GM18520 (cell line): Measurements from ENCODE around the gene SRPK2.
A peak's percentile ranks its signal among the peaks of the same experiment; 100 is the strongest.
"Not testable (repeated sequence)": the region's sequence is repeated elsewhere in the genome, so short reads cannot be mapped to it uniquely, and the experiment has no call there.

Experiments used
- ATAC-seq: cut with Tn5 transposase; IDR thresholded peaks from one replicate; pipeline ENCODE4 v1.9.1; 2021; ENCODE audit not compliant: unreplicated experiment

SRPK2 gene

DNA sequence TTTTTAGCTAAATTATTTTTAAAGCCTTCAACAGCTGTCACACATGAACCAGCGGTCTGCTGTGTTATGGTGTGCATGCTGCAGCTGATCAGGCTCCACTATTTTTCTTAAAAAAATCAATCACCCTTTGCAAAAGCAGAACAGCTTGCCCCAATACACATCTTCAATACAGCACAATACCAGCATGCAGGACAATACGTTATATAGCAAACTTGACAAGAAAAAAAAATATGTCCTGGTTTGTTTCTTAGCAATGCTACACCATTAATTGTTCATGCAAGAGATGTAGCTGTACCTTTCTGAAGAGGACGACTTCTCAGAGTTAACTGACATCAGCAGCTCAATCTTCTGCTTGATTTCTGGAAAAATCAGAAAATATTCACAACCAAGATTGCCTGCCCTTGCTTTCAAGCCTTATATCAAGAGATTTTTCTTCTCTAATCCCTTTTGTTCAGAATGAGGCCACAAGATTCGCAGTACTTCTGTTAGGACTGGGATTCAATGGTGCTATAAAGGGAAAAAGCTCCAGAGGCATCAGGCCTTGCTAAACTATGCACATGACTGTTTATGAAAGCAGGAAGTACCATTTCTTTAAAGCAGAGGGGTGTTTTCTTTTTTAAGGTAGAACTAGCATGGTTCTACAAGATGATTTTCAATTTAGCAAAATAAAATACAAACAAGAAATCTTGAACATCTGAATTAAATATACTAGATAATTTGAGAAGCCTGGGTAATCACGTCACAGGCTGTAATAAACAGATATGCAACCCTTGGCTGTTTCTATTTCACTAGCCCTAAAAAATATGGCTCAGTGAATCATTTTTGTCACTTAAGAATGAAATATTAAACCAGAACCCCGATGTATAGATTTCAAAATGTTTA lies 120.0 kb downstream of the SRPK2 start:
- ATAC-seq, result peak; percentile 54

DNA sequence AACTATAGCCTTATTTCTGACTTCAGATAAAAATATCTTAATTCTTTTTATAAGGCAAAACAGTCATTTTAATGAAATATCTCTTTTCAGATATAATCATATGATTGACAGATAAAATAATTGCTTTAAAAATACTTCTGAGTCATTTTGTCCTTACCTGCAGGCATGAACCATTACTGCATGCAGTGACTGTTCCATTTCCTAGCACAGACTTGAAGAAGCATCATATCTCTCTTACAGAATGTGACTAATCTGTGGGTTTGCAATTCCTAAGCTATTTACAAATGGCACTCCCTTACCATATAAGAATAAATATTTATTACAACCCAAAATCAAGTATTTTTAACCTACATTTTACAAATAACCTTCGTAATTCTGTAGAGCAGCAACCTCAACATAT lies 120.7 kb downstream of the SRPK2 start:
- ATAC-seq, result no peak

GRCh38 chr7:105267244-105267643 lies 121.5 kb downstream of the SRPK2 start:
- no peak for ATAC-seq

DNA sequence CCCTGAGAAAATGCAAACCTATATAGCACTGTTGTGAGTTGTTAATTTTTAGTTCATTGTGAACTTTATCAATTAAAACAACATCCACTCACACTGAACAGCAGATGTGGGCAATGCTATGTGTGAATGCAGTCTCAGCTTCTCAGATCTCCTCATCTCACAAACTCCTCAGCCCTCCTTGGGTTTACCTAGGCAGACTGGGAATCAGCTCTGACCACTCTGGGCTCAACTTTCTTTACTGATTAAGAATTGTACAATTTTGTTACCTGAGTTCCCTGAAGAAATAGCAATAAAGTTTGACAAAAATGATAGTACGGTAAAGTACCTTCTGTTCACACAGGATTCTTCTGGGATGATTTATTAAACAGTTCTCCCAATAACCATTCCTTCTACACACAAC lies 124.0 kb downstream of the SRPK2 start:
- no peak for ATAC-seq

DNA sequence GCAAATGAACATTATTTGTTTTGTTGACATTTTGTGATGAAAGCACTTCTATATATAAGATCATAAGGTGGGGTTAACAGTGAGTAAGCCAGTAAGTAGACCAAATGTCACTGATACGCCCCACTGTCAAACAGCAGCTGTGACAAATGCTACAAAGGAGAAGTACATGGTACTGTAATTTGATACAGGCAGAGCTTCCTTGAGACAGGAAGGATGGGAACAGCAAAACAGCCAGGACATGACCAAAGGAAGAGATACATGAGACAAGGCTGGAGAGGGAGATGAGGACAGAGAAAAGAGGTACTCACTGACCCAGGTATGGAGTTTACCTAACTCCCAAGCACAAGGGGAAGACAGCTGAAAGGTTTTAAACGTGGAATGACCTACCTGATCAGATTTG lies 127.0 kb downstream of the SRPK2 start:
- no peak for ATAC-seq

GRCh38 chr7:105260201-105260871 lies 128.4 kb downstream of the SRPK2 start:
- not testable (repeated sequence) for ATAC-seq

GRCh38 chr7:105258919-105259318 lies 129.8 kb downstream of the SRPK2 start:
- not testable (repeated sequence) for ATAC-seq

- no peak for ATAC-seq
These were observed 131.4 kb downstream of the SRPK2 start for GRCh38 chr7:105257338-105257737.

- no peak for ATAC-seq
These were observed 131.9 kb downstream of the SRPK2 start for GRCh38 chr7:105256761-105257231.

GRCh38 chr7:105250706-105251105 lies 138.0 kb downstream of the SRPK2 start:
- ATAC-seq, result no peak

GRCh38 chr7:105250239-105250638 lies 138.5 kb downstream of the SRPK2 start:
- ATAC-seq, result no peak

- no peak for ATAC-seq
These were observed 139.5 kb downstream of the SRPK2 start for GRCh38 chr7:105249216-105249615.

GRCh38 chr7:105246679-105247078 lies 142.0 kb downstream of the SRPK2 start:
- no peak for ATAC-seq

DNA sequence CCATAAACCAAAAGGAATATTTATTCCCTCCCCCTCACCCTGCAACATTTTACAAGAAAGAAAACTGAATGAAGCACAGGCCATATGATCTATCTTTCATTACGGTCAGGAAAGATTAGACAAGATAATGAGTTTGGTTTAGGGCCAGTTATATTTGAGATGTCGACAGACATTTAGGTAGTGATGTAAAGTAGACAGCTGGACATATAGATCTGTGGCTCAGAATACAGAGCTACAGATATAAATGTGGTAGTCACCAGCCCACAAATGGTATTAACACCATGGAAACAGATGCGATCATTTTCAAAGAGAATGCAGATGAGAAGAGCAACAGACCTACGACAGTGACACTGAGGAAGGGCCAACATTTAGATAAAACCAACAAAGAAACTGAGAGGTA lies 142.5 kb downstream of the SRPK2 start:
- ATAC-seq, result no peak

GRCh38 chr7:105245398-105246114 lies 143.2 kb downstream of the SRPK2 start:
- no peak for ATAC-seq

DNA sequence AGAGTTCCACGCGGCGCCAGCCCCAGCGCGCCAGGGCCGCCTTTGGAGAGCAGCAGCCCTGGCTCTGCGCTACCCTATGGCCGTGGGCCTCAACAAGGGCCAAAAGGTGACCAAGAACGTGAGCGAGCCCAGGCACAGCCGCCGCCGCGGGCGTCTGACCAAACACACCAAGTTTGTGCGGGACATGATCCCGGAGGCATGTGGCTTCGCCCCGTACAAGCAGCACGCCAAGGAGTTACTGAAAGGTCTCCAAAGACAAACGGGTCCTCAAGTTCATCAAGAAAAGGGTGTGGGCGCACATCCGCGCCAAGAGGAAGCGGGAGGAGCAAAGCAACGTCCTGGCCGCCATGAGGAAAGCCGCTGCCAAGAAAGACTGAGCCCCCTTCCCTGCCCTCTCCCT lies 144.1 kb downstream of the SRPK2 start:
- ATAC-seq, result no peak

- no peak for ATAC-seq
These were observed 147.5 kb downstream of the SRPK2 start for GRCh38 chr7:105241198-105241597.

- ATAC-seq, result no peak
These were observed 150.4 kb downstream of the SRPK2 start for GRCh38 chr7:105238198-105238765.

- ATAC-seq, result no peak
These were observed 153.8 kb downstream of the SRPK2 start for GRCh38 chr7:105234886-105235285.

GRCh38 chr7:105232829-105233291 lies 155.9 kb downstream of the SRPK2 start:
- not testable (repeated sequence) for ATAC-seq

- ATAC-seq, result no peak
These were observed 158.2 kb downstream of the SRPK2 start for GRCh38 chr7:105230486-105230885.
